Fibroblast of villous mesenchyme (primary cell): Measurements from ENCODE around the gene RNASE3. TPM values are rescaled to one million over a fixed set of nuclear protein-coding genes. Genes with fewer than 3 reads are reported as not detected.
A peak's percentile ranks its signal among the peaks of the same experiment; 100 is the strongest.
"Not testable (repeated sequence)": the region's sequence is repeated elsewhere in the genome, so short reads cannot be mapped to it uniquely, and the experiment has no call there.

ENCODE experiments used
- DNase-seq: peaks from one replicate; pipeline ENCODE4 v3.0.0-alpha.2; 2010; ENCODE audit warnings: low read depth
- H3K4me3 ChIP-seq: 2 replicates; pipeline ENCODE4 v1.5.1; 2011; ENCODE audit warnings: low read depth, mild to moderate bottlenecking, low read length
- total RNA-seq: library from RNA; depleted of rRNA; stranded (reverse); fragments of >200 nt; gene quantifications from 2 replicates; pipeline ENCODE4 v1.2.3, GENCODE V29; 2012
- TF ChIP-seq, protein P1 (sequence below): IDR thresholded peaks from 2 replicates; pipeline ENCODE4 v1.5.1; 2012; ENCODE audit warnings: low read depth, mild to moderate bottlenecking, low read length; ENCODE audit not compliant: insufficient read depth

The RNASE3 gene
- not detected in 2 replicates for total RNA-seq

DNA sequence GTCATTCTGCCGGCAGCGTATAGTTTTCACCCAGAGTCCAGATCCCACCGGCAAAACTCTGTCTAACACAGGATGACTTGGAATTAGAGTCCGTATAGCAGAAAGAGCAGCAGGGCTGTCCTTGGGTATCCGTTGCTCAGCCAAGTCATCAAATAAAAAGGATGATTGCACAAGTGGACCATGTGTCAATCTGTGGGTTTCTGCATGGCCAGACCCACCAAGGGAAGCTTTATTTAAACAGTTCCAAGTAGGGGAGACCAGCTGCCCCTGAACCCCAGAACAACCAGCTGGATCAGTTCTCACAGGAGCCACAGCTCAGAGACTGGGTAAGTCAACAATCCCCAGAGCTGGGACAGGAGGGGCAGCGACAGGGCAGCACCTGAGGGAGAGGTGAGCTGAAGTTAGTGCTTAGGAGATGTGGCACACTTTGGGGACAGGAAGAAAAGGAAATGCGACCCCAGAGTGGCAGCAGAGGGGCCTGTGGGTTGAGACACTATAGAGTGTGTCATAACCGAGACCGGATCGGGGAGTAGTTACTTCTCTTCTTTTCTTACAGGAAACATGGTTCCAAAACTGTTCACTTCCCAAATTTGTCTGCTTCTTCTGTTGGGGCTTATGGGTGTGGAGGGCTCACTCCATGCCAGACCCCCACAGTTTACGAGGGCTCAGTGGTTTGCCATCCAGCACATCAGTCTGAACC lies at the start of gene RNASE3:
RNASE3 (plus strand) TSS at position 260 of the 700 bp plus-strand sequence; CDS start at position 562, 302 bp downstream.
- not testable (repeated sequence) for H3K4me3 ChIP-seq, DNase-seq

- DNase-seq: no peak
- no peak overlapping the region for H3K4me3 ChIP-seq
- TF ChIP-seq, protein P1, sequence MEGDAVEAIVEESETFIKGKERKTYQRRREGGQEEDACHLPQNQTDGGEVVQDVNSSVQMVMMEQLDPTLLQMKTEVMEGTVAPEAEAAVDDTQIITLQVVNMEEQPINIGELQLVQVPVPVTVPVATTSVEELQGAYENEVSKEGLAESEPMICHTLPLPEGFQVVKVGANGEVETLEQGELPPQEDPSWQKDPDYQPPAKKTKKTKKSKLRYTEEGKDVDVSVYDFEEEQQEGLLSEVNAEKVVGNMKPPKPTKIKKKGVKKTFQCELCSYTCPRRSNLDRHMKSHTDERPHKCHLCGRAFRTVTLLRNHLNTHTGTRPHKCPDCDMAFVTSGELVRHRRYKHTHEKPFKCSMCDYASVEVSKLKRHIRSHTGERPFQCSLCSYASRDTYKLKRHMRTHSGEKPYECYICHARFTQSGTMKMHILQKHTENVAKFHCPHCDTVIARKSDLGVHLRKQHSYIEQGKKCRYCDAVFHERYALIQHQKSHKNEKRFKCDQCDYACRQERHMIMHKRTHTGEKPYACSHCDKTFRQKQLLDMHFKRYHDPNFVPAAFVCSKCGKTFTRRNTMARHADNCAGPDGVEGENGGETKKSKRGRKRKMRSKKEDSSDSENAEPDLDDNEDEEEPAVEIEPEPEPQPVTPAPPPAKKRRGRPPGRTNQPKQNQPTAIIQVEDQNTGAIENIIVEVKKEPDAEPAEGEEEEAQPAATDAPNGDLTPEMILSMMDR: no peak
Observed at GRCh38 chr14:20846560-20846959, 44.6 kb upstream of the RNASE3 start.

DNA sequence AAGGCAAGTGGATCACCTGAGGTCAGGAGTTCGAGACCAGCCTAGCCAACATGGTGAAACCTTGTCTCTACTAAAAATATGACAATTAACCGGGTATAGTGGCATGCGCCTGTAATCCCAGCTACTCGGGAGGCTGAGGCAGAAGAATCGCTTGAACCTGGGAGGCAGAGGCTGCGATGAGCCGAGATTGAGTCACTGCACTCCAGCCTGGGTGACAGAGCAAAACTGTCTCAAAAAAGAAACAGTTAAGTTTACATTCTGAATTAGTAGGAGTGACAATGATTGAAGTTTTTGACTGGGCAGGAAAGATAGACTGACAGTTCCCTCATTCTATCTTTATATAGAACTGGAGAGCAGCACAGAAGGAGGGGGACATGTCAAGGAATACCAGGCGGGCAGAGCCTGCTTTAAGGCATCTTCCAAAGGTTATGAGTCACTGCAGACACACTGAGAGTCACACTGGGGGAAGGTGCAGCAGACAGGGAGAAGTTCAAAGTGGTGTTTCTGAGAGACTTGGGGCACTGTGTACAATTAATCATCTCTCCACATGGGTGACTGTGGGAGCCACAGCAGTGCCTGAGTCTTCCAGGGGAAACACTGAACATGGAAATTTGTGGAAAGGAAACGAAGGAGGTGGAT lies 42.8 kb upstream of the RNASE3 start:
- TF ChIP-seq, protein P1: no peak
- no peak for DNase-seq
- no peak overlapping the region for H3K4me3 ChIP-seq

- H3K4me3 ChIP-seq: no peak overlapping the region
- DNase-seq: no peak
- TF ChIP-seq, protein P1: no peak
Observed at GRCh38 chr14:20848955-20849570, 42.1 kb upstream of the RNASE3 start.

DNA sequence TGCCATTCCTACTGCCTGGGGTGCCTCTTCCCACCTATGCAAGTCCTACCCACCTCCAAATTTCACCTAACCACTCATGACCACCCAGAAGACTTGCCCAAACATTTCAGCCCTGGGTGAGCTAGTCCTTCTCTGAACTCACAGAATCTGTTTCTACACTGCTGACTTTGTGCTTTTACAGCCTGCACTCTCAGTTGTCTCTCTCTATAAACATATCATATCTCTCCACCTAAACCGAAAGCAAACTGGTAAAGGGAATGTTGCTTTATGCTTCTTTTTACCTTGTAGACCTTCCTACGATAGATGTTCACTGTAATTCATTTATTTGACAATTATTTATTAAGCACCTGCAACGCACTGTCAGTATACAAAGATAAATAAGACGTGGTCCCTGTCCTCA lies 38.1 kb upstream of the RNASE3 start:
- no peak for DNase-seq
- TF ChIP-seq, protein P1: no peak
- H3K4me3 ChIP-seq: no peak overlapping the region

DNA sequence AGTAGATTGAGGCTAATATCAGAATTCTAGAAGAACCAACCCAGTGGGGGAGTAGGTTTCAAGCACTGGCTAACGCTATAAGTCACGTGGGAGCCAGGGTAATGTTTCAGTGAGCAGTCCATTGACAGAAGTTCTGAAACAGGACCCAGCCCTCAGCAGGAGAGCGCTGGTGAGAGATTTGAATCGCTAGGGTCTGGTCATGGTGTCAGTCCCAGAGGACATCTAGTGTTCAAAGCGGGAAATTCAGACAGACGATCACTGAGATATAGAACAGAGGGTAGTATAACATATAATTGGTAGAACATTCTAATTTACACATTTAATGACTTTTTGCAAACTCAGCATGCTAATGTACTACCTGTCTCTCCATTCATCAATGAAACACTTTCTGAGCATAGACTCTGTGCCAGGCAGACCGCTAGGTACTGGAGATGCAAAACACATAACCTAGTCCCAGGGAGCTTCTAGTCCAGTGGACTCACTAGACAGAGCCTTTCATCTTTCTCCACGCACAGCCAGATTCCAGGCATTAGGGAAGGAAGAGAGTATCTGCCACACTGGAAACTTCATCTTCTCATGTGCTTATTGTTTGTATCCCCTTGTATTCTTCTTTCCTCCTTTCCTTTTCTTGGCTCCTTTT lies 35.4 kb upstream of the RNASE3 start:
- DNase-seq: peak; percentile 53
- TF ChIP-seq, protein P1: peak; percentile 61
- no peak overlapping the region for H3K4me3 ChIP-seq

- TF ChIP-seq, protein P1: no peak
- DNase-seq: no peak
- no peak overlapping the region for H3K4me3 ChIP-seq
Observed at GRCh38 chr14:20857207-20857606, 34.0 kb upstream of the RNASE3 start.
